H54 (cell line): ENCODE measurements around the gene PIGU.
"Not testable (repeated sequence)": the region's sequence is repeated elsewhere in the genome, so short reads cannot be mapped to it uniquely, and the experiment has no call there.

ENCODE experiments used
- DNase-seq: peaks from one replicate; pipeline ENCODE4 v3.0.0; 2011; ENCODE audit warnings: low spot score, mixed read lengths; ENCODE audit not compliant: insufficient read length
- FAIRE-seq: peaks from 3 replicates; lab custom pipeline; 2011; peaks lifted over from hg19 to GRCh38; lab: Jason Lieb, UNC
- POLR2A ChIP-seq: IDR thresholded peaks from 2 replicates; pipeline ENCODE4 v1.6.1; 2011; ENCODE audit warnings: low read depth, mild to moderate bottlenecking, low read length

PIGU gene

GRCh38 chr20:34703061-34703423 lies 26.1 kb upstream of the PIGU start:
- DNase-seq (no peak), FAIRE-seq (no peak)
- TF ChIP-seq POLR2A: no peak

- no peak for FAIRE-seq
Observed at GRCh38 chr20:34701405-34702085, 24.7 kb upstream of the PIGU start.

GRCh38 chr20:34693414-34693813 lies 16.5 kb upstream of the PIGU start:
- no peak for FAIRE-seq
- TF ChIP-seq POLR2A: no peak
- no peak for DNase-seq

More at GRCh38 chr20:34701405-34702085, 24.7 kb upstream of the PIGU start:
- TF ChIP-seq POLR2A: no peak
- peak; percentile 17 for DNase-seq

- DNase-seq (no peak), FAIRE-seq (no peak)
- no peak for TF ChIP-seq POLR2A
Observed at GRCh38 chr20:34691838-34692237, 14.9 kb upstream of the PIGU start.

GRCh38 chr20:34689486-34689885 lies 12.6 kb upstream of the PIGU start:
- FAIRE-seq (peak; percentile 27), DNase-seq (peak; percentile 24)
- TF ChIP-seq POLR2A: no peak

- no peak for FAIRE-seq
- no peak for TF ChIP-seq POLR2A
- no peak for DNase-seq
Observed at GRCh38 chr20:34683667-34684066, 6.8 kb upstream of the PIGU start.

- TF ChIP-seq POLR2A: no peak
- DNase-seq: no peak
Observed at GRCh38 chr20:34680586-34681175, 3.8 kb upstream of the PIGU start.

GRCh38 chr20:34675993-34676641 lies 775 bp downstream of the PIGU start:
- no peak for DNase-seq
- no peak for FAIRE-seq
- no peak for TF ChIP-seq POLR2A

More at GRCh38 chr20:34680586-34681175, 3.8 kb upstream of the PIGU start:
- no peak for FAIRE-seq

GRCh38 chr20:34675561-34675960 lies 1.3 kb downstream of the PIGU start:
- TF ChIP-seq POLR2A: no peak
- FAIRE-seq (no peak), DNase-seq (no peak)

GRCh38 chr20:34673412-34673811 lies 3.5 kb downstream of the PIGU start:
- FAIRE-seq: no peak
- DNase-seq: no peak
- no peak for TF ChIP-seq POLR2A

GRCh38 chr20:34669094-34669493 lies 7.8 kb downstream of the PIGU start:
- DNase-seq: no peak
- TF ChIP-seq POLR2A: no peak
- FAIRE-seq: no peak

- DNase-seq, FAIRE-seq: not testable (repeated sequence)
Observed at GRCh38 chr20:34664751-34665150, 12.1 kb downstream of the PIGU start.

- FAIRE-seq (no peak), DNase-seq (no peak)
- TF ChIP-seq POLR2A: no peak
Observed at GRCh38 chr20:34663213-34663943, 13.5 kb downstream of the PIGU start.

GRCh38 chr20:34661811-34662210 lies 15.1 kb downstream of the PIGU start:
- not testable (repeated sequence) for FAIRE-seq

GRCh38 chr20:34658654-34659053 lies 18.2 kb downstream of the PIGU start:
- FAIRE-seq: not testable (repeated sequence)

More at GRCh38 chr20:34661811-34662210, 15.1 kb downstream of the PIGU start:
- not testable (repeated sequence) for DNase-seq

More at GRCh38 chr20:34658654-34659053, 18.2 kb downstream of the PIGU start:
- DNase-seq: not testable (repeated sequence)
